ENCODE measurements around the gene ZNF521.

ZNF521 gene

DNA sequence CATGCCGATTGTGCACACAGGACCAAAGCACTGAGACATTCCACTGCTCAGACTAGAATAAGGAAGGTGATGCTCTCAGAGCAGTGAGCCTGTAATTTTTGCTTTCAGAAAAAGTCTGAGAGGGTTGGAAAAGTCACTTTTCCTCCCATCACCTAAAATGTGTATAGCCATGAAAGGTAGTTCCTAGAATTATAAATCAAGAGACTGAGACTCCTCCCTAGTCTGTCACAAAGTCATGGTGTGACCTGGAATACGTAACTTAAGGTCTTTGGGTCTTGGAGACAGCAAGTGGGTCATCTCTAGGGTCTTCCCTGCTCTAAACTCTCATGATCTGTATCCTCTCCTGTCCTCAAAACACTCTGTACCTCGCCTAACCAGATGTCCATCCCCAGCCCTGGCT is 16.9 kb downstream of the ZNF521 start:
- DNase-seq: no peak

DNA sequence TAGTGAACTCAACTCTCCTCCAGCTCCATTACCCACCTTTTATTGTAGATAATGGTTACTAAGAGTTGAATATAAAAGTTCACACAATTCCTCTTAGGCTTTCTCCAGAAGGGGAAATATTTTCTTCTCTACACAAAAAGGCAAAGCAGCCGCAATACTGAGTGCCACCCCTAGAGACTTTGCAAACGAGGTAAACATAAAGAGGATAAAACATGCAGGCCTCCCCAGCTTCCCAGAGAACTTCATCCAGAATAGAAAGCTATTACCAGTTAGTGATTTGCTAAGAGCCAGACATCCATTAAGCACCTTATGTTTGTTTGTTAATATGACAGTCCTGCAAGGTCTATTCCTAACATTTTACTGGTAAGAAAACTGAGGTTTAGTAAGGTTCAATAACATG is 17.4 kb downstream of the ZNF521 start:
- no peak for DNase-seq

DNA sequence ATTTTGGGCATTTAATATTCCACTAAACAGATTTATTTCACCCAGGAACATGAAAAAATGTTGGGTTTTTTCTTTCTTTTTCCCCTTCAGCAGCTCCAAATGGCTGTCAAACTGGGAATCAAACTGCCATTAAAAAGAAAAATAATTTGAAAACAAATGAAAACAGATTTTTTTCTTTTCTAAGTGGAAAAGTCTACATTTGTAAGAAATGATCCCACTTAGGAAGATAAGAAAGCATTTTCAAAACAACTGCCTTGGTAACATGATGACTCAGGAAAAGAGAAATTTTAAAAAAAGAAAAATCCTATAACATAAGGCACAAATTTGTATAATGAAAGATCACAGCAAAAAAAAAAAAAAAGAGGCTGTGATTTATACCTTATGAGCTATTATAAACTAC is 20.0 kb downstream of the ZNF521 start:
- DNase-seq: no peak

GRCh38 chr18:25329783-25330182 is 22.2 kb downstream of the ZNF521 start:
- no peak for DNase-seq

DNA sequence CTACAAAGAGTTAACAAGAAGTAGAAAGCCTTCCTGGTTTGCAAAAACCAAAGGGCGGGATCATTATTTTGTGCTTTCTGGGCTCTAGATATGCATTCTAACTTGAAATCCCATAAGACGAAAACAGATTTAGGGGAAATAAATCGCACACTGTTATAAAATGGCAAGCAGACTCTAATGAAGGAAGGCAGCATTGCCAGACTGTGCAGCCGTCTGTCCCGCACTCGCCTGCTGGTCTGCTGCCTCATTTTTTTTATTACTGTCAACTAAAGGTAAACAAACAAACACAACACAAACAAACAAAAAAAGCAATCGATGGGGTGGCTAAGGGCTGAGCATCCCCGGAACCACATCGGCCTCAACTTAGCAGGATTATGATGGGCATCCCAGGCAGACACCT is 24.4 kb downstream of the ZNF521 start:
- DNase-seq: no peak

GRCh38 chr18:25326361-25326952 is 25.5 kb downstream of the ZNF521 start:
- no peak for DNase-seq

DNA sequence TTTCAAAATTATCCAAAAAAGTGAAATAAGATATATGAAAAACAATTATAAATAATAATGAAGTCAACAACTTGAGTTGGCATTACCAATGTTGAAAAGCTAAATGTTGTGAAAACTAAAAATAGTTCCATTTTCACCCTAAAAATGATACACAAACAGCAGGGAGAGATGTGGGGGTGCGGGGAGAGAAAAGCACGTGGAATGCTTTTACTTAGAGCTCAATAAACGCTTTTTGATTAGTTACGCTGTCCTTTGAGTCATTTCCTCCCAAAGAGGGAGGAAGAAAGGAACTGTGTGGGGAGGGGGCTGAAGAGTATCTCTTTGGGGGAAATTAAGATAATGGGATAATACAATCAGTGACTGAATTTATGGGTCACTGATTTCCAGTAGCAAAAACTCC is 29.2 kb downstream of the ZNF521 start:
- no peak for DNase-seq

- no peak for DNase-seq
Observed at GRCh38 chr18:25316381-25317018, 35.5 kb downstream of the ZNF521 start.

DNA sequence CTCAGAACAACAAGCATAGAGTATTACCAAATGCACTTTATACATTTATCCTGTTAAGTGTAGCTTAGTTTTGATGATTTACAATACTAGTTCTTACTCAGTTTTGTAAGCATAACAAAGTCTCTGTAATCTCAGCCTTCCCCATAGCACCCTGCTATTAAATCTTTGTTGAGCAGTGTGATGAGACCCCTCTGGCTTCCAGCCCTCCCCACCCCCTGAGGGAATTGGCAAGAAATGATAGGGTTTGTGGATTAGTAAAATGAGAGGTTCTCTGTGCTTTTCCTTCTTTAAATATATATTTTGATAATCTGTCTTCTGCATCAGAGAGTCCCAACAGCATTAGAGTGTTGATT is 37.2 kb downstream of the ZNF521 start:
- no peak for DNase-seq

DNA sequence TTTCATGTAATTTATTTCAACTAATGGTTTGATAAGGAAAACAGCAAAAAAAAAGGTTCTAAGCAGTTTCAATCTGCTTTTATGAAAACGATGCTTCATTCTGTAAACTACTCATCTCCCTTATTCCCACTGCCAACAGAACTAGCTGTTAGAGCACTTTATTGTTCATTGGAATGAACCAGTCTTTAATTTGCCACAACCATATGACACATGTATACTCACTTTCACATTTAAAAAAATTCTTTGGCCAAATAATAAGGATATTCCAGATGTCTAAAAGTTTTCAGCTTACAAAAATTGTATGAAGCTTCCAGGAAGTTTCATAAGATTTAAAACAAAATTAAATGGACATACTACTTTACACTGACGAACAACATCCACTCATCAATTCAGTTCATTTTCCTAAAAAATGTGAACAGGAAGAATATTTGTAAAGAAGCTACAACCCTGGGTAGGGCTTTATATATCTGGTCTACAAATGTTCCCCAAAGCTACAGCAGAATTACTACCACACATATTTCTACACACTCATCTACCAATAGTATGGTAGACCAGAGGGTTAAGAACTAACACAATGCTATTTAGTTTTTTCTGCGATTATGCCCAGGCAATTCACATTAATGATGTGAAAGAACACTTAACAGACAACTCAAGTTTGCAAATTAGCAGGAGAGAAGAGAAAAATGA is 37.7 kb downstream of the ZNF521 start:
- DNase-seq: no peak

GRCh38 chr18:25313268-25313667 is 38.7 kb downstream of the ZNF521 start:
- no peak for DNase-seq

- DNase-seq: no peak
Observed at GRCh38 chr18:25310045-25310444, 41.9 kb downstream of the ZNF521 start.

DNA sequence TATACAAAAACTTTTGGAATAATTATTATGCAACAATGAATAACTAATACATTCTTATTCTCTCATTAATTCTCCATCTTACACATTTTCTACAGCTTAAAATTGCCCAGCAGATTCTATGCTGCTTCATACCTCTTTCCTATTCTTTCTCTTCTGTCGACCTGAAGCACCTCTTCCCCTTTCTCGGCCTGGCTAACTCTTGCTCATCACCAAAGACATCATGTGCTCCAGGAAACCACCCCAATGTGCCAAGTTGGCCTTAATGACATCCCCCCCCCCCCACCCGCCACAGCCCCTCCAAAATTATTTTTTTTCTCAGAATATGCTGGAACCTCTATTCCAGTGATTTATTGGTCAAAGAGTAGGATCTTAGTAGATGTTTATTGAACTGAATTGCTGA is 43.6 kb downstream of the ZNF521 start:
- no peak for DNase-seq

DNA sequence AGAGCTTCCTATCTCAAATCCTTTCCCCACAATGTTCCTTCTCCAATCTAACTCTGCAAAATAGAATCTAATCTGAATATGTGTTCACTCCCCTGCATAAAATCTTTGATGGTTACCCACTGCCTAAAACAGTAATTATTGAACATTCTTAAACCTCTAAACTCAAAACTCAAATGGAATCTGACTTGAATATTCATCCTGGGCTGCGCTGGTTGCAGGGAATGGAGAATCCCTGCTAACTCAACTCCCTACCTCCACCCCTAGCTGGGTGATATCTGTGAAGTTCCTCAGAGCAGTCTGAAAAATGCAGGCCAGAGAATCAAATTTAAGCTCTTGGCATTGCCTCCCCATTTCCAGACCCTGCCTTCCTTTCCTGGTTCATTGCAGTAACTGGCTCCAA is 44.8 kb downstream of the ZNF521 start:
- DNase-seq: no peak

DNA sequence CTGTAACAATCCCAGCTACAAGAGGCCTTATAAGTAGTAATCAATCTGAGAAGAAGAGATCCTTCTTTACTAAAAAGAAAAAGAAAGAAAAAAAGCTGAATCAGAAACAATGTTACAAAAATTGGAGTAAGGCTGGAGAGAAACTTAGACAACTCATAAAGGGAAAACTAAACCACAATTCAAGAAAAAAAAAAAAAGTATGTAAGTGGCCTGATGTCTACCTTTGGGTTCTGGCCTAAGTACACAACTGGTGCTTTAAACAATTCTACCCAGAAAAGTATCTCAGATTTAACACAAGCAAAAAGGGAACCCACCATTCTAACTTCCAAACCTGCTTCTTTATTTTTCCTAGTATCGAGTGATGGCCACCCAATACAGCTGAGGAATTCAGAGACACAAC is 45.3 kb downstream of the ZNF521 start:
- DNase-seq: no peak

- DNase-seq: no peak
Observed at GRCh38 chr18:25305584-25305983, 46.4 kb downstream of the ZNF521 start.

DNA sequence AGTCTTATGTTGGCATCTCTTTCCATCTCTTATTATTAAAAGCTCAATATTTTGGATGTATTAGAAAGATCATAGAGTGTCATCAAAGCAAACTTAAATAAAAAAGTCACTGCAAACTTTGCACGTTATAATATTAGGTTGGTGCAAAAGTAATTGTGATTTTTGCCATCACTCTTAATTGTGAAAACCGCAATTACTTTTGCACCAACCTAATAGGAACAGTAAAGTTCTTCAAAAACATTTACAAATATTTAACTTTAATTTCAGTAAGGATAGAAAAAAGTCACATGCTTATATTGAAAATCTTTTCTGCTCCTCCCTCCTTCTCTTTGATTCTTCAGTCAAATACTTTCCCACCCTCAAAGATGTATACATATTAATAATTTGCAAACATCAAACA is 51.5 kb downstream of the ZNF521 start:
- no peak for DNase-seq

DNA sequence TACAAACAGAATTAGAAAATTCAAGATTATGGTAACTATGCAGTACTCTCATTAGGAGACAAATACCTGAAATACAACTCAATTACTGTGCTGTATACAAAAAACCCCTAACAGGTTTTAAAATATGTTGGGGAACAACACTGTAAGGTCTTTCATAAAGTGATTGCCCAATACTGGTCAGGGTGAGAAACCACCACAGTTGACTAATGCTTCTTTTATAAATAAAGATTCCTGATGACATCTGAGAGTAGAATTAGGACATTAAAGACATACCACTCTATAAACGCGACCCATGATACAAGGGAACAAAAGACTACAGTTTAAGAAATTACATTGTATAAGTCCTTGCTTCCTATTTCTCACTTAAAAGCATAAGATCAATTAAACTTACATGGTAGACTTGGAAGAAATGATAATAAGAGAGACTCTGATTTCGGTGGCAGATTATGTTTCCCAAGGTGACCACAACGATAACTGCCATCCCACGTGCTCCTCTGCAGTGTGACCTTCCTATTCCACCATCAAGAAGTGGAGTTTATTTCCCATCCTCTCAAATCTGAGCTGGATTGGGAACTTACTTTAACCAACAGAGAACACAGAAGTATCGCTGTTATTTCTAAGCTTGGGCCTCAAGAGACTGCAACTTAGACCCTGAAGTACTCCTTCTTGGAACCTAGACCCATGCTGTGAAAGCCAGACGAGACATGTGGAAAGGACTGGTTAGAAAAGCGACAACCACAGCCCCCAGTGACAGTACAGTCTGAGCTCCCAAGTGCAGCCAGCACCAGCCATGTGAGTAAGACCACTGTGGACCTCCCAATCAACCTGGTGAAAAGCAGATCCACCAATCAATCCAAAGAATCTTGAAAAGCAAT is 52.3 kb downstream of the ZNF521 start:
- no peak for DNase-seq

DNA sequence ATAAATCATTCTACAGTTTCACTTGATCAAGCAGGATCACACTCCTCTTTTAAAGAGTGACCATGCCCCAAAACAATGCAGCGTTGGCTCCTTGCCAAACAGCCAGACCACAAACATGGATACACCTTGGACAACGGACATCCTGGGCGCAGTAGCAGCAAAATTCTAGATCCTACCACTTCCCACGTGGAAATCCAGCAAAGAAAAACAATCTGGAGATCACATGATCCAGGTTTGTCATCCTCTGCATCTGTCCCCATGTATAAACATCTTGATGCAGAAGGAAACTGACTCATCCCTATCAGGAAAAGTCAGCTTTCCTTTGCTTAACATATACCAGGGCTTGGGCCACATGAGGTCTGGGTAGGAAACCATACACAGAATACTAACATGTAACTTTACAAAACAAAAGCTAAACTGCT is 53.1 kb downstream of the ZNF521 start:
- no peak for DNase-seq

DNA sequence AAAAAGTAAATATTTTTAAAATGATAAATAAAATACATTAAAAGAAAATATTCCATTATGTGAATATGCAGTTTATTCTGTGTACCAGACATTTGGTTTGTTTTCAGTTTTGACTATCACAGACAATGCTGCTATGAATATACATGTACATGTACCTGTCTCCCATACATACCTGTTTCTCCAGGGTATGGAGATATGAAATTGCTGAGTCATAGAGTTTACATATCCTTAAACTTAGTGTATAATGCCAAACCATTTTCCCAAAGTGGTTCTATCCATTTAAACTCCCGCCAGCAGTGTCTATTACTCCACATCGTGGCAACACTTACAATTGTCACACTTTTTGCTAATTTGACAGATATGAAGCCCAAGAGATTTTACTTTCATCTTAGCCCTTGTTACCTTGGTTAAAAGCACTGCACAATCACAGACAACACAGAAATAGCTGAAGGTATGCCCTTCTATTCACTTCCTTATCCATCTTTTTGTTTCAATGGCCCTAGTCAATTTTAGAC is 56.3 kb downstream of the ZNF521 start:
- no peak for DNase-seq

DNA sequence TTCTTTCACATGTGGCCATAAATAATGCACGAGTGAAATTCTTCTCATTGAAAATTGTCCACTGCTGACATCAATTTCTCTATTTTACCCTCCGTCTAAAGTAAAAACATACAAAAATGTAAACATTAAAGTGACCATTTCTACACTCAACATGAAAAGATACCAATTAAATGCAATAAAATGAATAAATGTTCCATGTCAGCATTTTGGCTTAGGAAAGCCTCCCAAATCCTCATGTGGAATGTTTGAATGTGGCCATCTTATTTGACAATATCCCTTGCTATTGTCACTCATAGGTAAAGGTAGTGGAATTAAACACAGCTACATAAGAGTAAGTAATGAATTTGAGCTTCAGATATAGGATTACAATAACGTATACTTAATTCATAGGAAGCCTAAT is 60.8 kb downstream of the ZNF521 start:
- no peak for DNase-seq

DNA sequence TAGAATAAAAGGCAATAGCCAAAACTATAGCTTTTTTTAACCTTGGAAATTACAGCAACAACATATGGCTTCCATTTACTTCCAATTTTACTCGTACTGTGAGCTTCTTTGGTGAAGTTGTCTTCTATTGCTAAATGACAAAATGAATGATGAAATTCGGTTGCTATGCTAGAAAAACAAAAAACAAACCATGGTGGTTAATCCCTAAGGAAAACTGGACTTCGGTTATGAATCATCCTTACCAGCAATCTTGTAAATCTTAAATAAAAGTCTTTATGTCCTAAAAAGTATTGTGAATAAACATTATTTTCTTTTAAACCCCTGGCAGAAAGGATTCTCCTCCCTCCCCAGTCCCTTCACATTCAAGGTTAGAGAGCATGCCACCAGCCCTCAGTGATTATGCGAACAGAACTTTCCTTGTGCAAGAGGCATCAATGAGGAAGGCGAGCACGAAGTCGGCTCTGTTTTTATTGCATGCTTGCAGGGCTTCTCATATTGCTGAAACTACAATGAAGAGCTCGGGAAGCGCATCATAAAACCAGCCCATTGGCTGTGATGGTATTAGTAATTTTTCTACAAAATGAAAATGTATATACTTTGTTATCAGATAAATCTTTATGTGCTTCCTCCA is 62.9 kb downstream of the ZNF521 start:
- no peak for DNase-seq

GRCh38 chr18:25288340-25288938 is 63.5 kb downstream of the ZNF521 start:
- no peak for DNase-seq

Measured in stimulated activated CD4-positive, alpha-beta T cell treated with anti-CD3 and anti-CD28 coated beads, Interleukin-12 subunit alpha, Interleukin-12 subunit beta, amount 100 ng/mL, for 4 hours (primary cell).